ENCODE measurements around the gene UBAP1L. TPM values are rescaled to one million over a fixed set of nuclear protein-coding genes. Genes with fewer than 3 reads are reported as not detected.

The UBAP1L gene
- total RNA-seq, 1 experiment from 2014 or later = 3.0 TPM

- Mint-ChIP-seq H3K4me1 (peaks cover 3 to 6% of the 10 kb centered on the region in 2 experiments; a peak in 2 of 4 replicates), H3K36me3 (ENCODE audit: insufficient read depth in 1 of 3, low read depth in 3 of 3) (peaks cover 0 to 12% (median 8%) of the 10 kb centered on the region in 3 experiments; a peak in 6 of 7 replicates), H3K4me3 (no peak overlapping the region), H3K9me3 (no peaks in the 10 kb centered on the region), H3K27ac (no peak overlapping the region), H3K27me3 (ENCODE audit: low read depth) (no peaks in the 10 kb centered on the region; the same call in 1 of the 2 replicates)
- H3K27ac ChIP-seq (ENCODE audit: insufficient read length, low read depth, low read length) = no peak overlapping the region
- no peak overlapping the region for H4K5ac ChIP-seq (ENCODE audit: insufficient read length, low read depth, low read length)
- no peak overlapping the region for H3K56ac ChIP-seq (ENCODE audit: insufficient read length, low read depth, low read length)
- H3K14ac ChIP-seq (ENCODE audit: insufficient read depth, low read length) = no peak overlapping the region
- H3K9me3 ChIP-seq (ENCODE audit: control insufficient read depth, low read depth, low read length) = no peaks in the 10 kb centered on the region
- no peaks in the 10 kb centered on the region for H4K20me1 ChIP-seq (ENCODE audit: control insufficient read depth, insufficient read depth, insufficient read length)
- H3K23me2 ChIP-seq (ENCODE audit: insufficient read length, low read depth, low read length, poor library complexity, severe bottlenecking) = no peaks in the 10 kb centered on the region
- no peak for TF ChIP-seq CTCF (conservative IDR thresholded peaks at IDR 0.05)
- H3K4ac ChIP-seq (ENCODE audit: low read depth, low read length) = no peak overlapping the region
- no peak overlapping the region for H2AK5ac ChIP-seq (ENCODE audit: insufficient read length, low read length)
- no peak overlapping the region for H2AFZ ChIP-seq (ENCODE audit: low read length)
- no peak overlapping the region for H2BK15ac ChIP-seq (ENCODE audit: low read depth, low read length)
- H3K18ac ChIP-seq (ENCODE audit: insufficient read length, low read depth, low read length) = no peak overlapping the region
- H2BK120ac ChIP-seq (ENCODE audit: low read depth, low read length, poor library complexity, severe bottlenecking) = no peak overlapping the region
- no peak overlapping the region for H3K9ac ChIP-seq (ENCODE audit: extremely low read depth, insufficient read length, low read length)
- WGBS (ENCODE audit: extremely low coverage, insufficient read length, low lambda C conversion rate) = no CpG with 5 or more reads among the region's 5 CpGs
- H3K27me3 ChIP-seq (ENCODE audit: insufficient read depth, low read length) = no peaks in the 10 kb centered on the region
- H4K8ac ChIP-seq (replicated peaks; ENCODE audit: insufficient read length, low read depth, low read length) = no peak overlapping the region
- no peak overlapping the region for H3T11ph ChIP-seq (ENCODE audit: low read length)
- H4K91ac ChIP-seq (ENCODE audit: insufficient read length, low read depth, low read length) = no peak overlapping the region
- no peak for DNase-seq
- H2BK12ac ChIP-seq (ENCODE audit: insufficient read length, low read depth, low read length) = no peak overlapping the region
- no peak overlapping the region for H2BK20ac ChIP-seq (ENCODE audit: low read depth, low read length, poor library complexity, severe bottlenecking)
- H3K4me2 ChIP-seq (ENCODE audit: insufficient read depth, insufficient read length, low read length) = no peak overlapping the region
- no peaks in the 10 kb centered on the region for H3K79me1 ChIP-seq (ENCODE audit: insufficient read depth, low read depth, low read length, poor library complexity, severe bottlenecking)
- no peak overlapping the region for H3K23ac ChIP-seq (ENCODE audit: insufficient read length, low read depth, low read length)
- H3K79me2 ChIP-seq (ENCODE audit: insufficient read depth, low read length) = no peaks in the 10 kb centered on the region
- no peak overlapping the region for H2BK5ac ChIP-seq (ENCODE audit: insufficient read length, low read length)
- no peaks in the 10 kb centered on the region for H3K4me1 ChIP-seq (ENCODE audit: insufficient read depth, low read length)
Observed at GRCh38 chr15:65095011-65095746, 19.8 kb downstream of the UBAP1L start.

Data from H9 (cell line).